ENCODE measurements around the gene TNS3.

Gene TNS3

GRCh38 chr7:47508389-47509380 lies 73.2 kb downstream of the TNS3 start:
- in situ Hi-C loops (cut with HindIII; ENCODE audit: low sequenced_read_pairs) = no loop called here

- in situ Hi-C loops (cut with HindIII; ENCODE audit: low sequenced_read_pairs) = no loop called here
These were observed 74.4 kb downstream of the TNS3 start for GRCh38 chr7:47507522-47507921.

DNA sequence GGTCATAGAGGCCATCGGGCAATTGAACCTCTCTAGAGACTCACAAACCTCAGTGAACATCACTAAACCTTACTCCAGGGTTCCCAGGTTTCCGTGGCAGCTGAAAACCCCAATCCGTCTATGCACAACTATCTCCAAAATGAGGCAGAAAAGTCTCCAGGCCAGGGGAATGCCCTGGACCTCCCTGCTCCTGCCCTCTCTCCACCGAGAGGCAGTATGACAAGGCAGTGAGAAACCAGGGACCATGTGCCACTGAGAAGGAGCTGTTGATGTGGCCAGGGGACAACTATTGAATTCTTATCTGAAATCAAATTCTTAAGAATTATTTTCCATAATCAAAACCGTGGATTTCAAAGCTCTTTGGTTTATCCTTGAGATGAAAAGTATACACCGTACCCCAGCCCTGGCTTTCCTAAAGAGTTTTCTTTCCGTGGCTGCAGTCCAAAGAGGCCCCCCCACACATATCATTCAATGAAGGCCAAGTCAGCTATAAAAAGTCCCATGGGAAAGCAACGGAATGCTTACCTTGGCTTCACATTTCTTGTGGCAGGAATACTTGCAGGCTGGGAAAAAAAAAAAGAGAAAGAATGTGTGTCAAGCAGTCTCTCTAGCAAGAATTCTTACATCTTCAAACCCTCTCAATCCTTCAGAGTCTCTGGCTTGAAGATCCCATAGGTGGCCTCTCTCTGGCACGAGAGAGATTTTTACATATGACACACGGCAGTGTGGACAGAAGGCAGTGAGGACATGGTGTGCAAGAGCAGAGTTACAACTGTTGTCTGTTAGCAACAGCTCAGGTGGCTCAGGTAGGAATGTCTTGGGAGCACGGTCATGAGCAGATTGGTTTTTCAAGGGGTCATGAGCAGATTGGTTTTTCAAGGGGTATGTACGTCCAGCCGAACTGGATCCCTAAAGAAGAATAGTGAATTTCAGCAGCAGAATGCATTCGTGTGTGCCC lies 75.2 kb downstream of the TNS3 start:
- in situ Hi-C loops (cut with HindIII; ENCODE audit: low sequenced_read_pairs) = no loop called here

DNA sequence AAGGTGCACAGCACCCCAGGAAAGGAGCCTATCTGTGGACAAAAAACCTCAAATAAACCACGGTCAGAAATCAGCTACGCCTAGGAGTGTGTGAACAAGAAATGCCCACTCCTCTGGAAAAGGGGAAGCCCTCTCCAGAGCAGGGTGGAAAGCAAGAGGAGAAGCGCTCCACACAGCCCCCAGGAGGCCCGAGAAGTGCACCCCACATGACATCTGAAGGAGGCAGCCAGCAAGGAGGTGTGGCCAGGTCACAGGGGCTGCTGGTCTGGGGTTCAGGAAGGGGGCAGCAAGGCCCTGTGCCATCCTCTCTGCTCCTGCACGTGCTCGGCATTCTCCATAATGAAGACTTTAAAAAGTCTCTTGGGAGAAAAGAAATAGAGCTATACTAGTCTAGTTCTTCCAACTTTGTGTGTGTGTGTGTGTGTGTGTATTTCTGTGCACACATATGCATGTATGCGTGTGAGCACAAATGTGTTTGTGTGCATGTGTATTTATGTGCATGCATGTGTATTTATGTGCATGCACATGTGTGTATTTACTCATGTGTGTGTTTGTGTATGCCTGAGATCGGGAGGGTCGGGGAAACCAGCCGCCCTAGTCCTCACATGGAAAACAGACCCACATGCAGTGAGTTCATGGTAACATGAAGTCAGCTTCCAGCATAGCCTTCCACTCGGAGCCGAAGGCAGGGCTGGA lies 76.5 kb downstream of the TNS3 start:
- in situ Hi-C loops (cut with HindIII; ENCODE audit: low sequenced_read_pairs) = no loop called here

- in situ Hi-C loops (cut with HindIII; ENCODE audit: low sequenced_read_pairs) = no loop called here
These were observed 77.2 kb downstream of the TNS3 start for GRCh38 chr7:47504551-47505311.

DNA sequence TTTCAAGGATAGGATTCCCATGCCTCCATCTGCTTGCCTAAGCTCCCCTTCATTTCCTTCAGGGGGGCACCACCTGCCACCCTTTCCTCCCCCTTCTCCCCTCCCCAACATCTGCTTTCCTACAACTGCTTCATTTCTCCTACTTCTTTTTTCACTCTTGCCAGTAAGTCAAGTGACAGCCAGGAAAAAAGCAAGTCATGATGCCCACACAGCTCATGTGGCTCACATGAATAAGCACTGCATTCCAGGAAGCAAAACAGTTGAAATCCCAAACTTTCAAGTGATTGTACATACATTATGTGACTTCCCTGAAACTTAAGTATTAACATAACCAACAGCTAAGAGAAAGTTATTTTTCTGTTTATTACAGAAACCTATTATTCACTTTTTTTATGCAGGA lies 78.6 kb downstream of the TNS3 start:
- in situ Hi-C loops (cut with HindIII; ENCODE audit: low sequenced_read_pairs) = no loop called here

DNA sequence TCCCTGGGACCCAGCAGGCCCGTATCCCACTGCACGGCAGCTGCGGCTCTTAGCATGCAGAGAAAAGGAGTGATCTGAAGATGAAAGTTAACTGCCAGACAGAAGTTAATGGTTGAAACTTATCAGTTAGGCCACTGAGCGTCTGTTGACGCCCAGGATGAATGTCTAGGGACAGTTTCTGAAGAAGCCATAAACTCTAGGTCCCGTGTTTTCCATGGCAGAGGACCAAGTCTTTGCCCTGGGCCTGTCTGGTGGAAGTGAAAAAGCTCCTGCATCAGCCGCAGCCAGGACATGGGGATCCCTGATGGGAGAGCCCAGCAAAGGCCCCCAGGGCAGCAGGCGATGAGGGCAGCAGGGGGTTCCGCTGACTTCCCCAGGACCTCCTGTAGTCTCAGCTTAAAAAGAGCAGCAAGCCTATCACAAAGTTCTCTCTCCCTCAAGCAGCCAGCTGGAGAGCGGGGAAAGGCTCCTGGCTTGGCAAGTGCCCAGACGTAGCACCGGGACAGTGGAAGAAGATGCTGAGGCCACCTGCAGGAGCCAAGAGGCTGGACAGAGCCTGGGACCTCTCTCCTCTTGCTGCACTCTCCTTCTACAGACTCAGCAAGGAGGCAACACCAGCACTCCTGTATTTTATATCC lies 79.6 kb downstream of the TNS3 start:
- in situ Hi-C loops (cut with HindIII; ENCODE audit: low sequenced_read_pairs) = no loop called here

DNA sequence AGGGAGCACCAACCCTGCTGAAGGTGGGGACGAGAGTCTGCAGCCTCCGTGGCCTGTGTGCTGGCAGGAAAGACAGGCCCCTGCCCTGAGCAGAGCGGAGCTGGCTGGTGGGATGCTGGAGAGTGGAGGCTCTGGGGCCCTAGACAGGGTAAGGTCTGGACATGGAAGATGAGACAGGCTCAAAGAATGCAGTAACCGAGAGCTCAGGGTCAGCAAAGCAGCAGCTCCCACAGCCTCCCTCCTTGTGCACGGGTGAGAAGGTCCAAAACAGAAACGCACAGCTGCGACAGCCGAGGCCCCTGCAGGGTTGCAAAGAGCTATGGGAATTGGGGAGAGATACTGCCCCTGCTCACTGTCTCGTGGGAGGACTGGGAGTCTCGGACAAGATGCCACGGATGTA lies 80.5 kb downstream of the TNS3 start:
- in situ Hi-C loops (cut with HindIII; ENCODE audit: low sequenced_read_pairs) = no loop called here

- in situ Hi-C loops (cut with HindIII; ENCODE audit: low sequenced_read_pairs) = no loop called here
These were observed 81.8 kb downstream of the TNS3 start for GRCh38 chr7:47500103-47500563.

DNA sequence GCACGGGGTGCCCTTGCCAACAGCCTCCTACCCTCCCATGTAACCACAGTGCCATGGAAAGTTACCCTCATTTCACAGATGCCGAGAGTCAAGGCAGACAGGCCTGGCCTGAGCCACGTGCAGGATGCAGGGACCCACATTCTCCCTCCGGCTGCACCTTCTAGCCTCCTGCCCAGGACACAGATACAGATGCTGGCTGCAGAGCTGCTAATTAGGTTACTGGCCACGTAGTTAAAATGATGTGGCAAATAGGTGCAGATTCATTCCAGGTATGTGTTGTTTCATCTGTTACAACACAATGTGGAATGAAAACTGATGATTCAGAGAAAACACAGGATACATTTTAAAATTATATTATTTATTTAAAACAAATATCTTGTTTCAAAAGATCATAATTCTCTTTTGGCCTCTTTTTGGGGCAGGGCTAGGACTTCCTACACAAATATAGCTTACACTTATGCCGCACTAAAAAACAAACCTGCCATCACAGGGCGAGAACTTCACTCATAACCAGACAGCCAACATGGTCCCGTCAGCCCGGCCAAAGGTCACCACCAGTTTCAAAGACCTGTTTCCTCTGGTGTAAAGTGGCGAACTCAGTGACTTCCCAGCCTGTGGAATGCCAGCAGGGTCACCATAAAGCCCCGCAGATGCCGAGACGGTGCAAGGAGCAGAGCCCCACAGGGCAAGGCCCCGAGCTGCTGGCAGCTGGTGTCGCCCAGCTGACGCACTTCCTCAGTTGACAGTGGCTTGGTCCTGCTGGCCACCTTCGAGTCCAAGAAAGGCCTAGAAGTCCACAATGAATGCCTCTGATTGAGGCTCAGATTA lies 83.5 kb downstream of the TNS3 start:
- in situ Hi-C loops (cut with HindIII; ENCODE audit: low sequenced_read_pairs) = no loop called here

GRCh38 chr7:47497367-47498096 lies 84.4 kb downstream of the TNS3 start:
- in situ Hi-C loops (cut with HindIII; ENCODE audit: low sequenced_read_pairs) = no loop called here

- in situ Hi-C loops (cut with HindIII; ENCODE audit: low sequenced_read_pairs) = no loop called here
These were observed 85.2 kb downstream of the TNS3 start for GRCh38 chr7:47496666-47497065.

GRCh38 chr7:47496056-47496665 lies 85.8 kb downstream of the TNS3 start:
- in situ Hi-C loops (cut with HindIII; ENCODE audit: low sequenced_read_pairs) = no loop called here

DNA sequence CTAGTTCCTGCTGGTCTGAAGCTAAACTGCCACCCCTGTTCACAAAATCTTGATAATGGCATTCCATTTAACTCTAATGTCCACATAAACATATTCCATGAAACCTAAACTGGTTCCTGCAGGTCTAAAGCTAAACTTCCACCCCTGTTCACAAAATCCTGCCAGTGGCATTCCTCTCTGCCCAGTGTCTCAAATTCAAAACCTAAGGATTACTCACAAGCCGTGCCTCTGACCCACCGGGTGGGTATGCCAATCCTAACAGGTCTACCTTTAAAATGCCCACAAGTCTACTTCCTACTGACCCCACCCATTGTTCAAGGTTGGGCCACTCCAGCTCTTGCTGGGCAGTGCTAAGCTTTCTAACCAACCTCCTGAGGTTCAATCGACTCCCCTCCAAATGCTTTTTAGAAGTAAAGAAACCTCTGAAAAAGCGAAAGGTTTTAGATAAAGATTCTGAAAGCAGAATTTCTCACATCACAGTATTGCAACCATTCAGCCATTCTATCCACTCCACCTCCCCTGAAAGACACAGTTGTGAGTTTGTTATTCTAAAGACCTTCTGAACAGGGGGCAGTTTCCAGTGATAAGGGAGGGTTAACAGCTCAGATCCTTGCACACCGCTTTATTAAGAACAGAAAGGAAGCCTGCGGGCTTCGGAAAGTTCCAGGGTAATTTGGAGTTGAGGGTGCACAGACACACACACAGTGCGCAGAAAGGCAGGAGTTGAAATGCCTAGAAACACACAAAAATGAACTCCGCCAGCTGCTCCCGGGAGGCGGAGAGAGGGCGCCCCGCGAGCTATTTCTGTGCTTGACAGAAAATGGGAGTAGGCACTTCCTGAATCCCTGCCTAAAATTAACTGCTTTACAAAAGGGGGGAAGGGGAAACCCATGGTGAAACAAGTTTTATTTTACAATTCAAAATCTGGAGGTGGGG lies 87.7 kb downstream of the TNS3 start:
- in situ Hi-C loops (cut with HindIII; ENCODE audit: low sequenced_read_pairs) = no loop called here

DNA sequence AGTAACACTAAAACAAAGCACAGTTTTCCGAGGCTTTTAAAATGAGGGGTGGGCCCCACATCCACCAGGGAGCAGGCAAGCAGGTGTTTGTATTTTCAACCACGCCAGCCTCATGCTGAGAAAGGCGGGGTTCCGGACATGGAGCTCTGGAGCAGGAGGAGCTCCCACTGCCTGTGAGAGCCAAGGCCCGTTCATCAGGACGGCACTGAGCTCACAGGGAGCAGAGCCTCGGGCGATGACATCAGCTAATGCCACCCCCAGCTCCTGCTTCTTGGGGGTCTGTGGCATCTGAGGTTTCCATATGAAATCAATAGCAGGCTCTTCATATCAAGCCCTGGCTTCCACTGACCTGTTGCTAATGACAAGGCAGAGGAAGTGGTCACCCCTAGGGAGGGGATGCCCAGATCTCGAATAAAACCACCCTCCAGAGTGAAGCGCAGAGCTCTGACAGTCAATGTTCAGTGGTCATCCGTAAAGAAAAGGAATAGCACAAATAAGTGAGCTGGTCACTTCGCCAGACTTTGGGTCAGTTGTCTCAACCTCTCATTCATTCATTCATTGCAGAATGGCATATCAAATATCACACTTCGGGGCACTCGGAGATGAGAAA lies 89.1 kb downstream of the TNS3 start:
- in situ Hi-C loops (cut with HindIII; ENCODE audit: low sequenced_read_pairs) = no loop called here
